Liver (tissue), 9 donors: ENCODE data around the gene TMEM108. TPM values are rescaled to one million over a fixed set of nuclear protein-coding genes. Genes with fewer than 3 reads are reported as not detected.

Experiments used
- DNase-seq: peaks from one replicate; pipeline ENCODE4 v3.0.0-alpha.2; 2017; ENCODE audit warnings: low spot score
- H3K27ac ChIP-seq, 2 donors: one replicate each; pipeline ENCODE4 v1.7.0; 2013; ENCODE audit warnings: inconsistent platforms in 2 of 2, low read length in 2 of 2, control low read depth in 1 of 2, low read depth in 1 of 2, mild to moderate bottlenecking in 1 of 2
- H3K27me3 ChIP-seq, 4 donors: one replicate each; pipeline versions ENCODE4 v1.6.1 to v1.7.0; 2013; ENCODE audit warnings: low read length in 3 of 4, inconsistent platforms in 1 of 4, mild to moderate bottlenecking in 1 of 4, moderate library complexity in 1 of 4; ENCODE audit not compliant: control insufficient read depth in 4 of 4, insufficient read depth in 4 of 4
- H3K36me3 ChIP-seq, 4 donors: one replicate each; pipeline versions ENCODE4 v1.6.1 to v1.7.0; 2013; ENCODE audit warnings: low read length in 3 of 4, mild to moderate bottlenecking in 3 of 4, low read depth in 1 of 4, moderate library complexity in 1 of 4; ENCODE audit not compliant: control insufficient read depth in 4 of 4, insufficient read depth in 3 of 4
- H3K4me1 ChIP-seq, 4 donors: one replicate each; pipeline versions ENCODE4 v1.6.1 to v1.7.0; 2013; ENCODE audit warnings: low read length in 3 of 4, mild to moderate bottlenecking in 3 of 4, moderate library complexity in 1 of 4; ENCODE audit not compliant: control insufficient read depth in 4 of 4, insufficient read depth in 4 of 4
- H3K4me3 ChIP-seq, 3 donors: one replicate each; pipeline versions ENCODE4 v1.6.1 to v1.7.0; 2013; ENCODE audit warnings: low read length in 3 of 3, control low read depth in 1 of 3, low read depth in 1 of 3, mild to moderate bottlenecking in 1 of 3
- H3K9ac ChIP-seq, 2 donors: one replicate each; pipeline ENCODE4 v1.7.0; 2013; ENCODE audit warnings: low read length in 2 of 2, mild to moderate bottlenecking in 2 of 2, moderate library complexity in 2 of 2, control low read depth in 1 of 2, low read depth in 1 of 2
- H3K9me3 ChIP-seq, 4 donors: one replicate each; pipeline versions ENCODE4 v1.6.1 to v1.7.0; 2013; ENCODE audit warnings: low read length in 3 of 4; ENCODE audit not compliant: control insufficient read depth in 4 of 4
- EGR1 ChIP-seq, 2 donors: IDR thresholded peaks; 2 replicates each; pipeline ENCODE4 v1.6.1; 2016 to 2018; ENCODE audit warnings: antibody characterized with exemption in 2 of 2, low read depth in 2 of 2
- FOXA1 ChIP-seq: IDR thresholded peaks from 2 replicates; pipeline ENCODE4 v1.6.1; 2016; ENCODE audit warnings: antibody characterized with exemption
- FOXA2 ChIP-seq: IDR thresholded peaks from 2 replicates; pipeline ENCODE4 v1.6.1; 2016; ENCODE audit warnings: antibody characterized with exemption
- GABPA ChIP-seq, 2 donors: IDR thresholded peaks in 1 of 2; conservative IDR thresholded peaks in 1 of 2; 2 replicates each; pipeline ENCODE4 v1.6.1; 2016; ENCODE audit warnings: antibody characterized with exemption in 2 of 2, mild to moderate bottlenecking in 1 of 2, moderate library complexity in 1 of 2
- HNF4A ChIP-seq, 2 donors: conservative IDR thresholded peaks; 2 replicates each; pipeline ENCODE4 v1.6.1; 2016; ENCODE audit warnings: antibody characterized with exemption in 2 of 2, mild to moderate bottlenecking in 2 of 2
- HNF4G ChIP-seq: IDR thresholded peaks from 2 replicates; pipeline ENCODE4 v1.6.1; 2016; ENCODE audit warnings: antibody characterized with exemption
- JUND ChIP-seq, 2 donors: IDR thresholded peaks; 2 replicates each; pipeline ENCODE4 v1.6.1; 2016; ENCODE audit warnings: antibody characterized with exemption in 2 of 2
- NR2F2 ChIP-seq: IDR thresholded peaks from 2 replicates; pipeline ENCODE4 v1.6.1; 2016; ENCODE audit warnings: antibody characterized with exemption
- RAD21 ChIP-seq, 2 donors: IDR thresholded peaks; 2 replicates each; pipeline ENCODE4 v1.6.1; 2016; ENCODE audit warnings: antibody characterized with exemption in 2 of 2, mild to moderate bottlenecking in 2 of 2
- RXRA ChIP-seq, 2 donors: IDR thresholded peaks; 2 replicates each; pipeline ENCODE4 v1.6.1; 2017 to 2018; ENCODE audit warnings: antibody characterized with exemption in 2 of 2, mild to moderate bottlenecking in 1 of 2
- SP1 ChIP-seq: IDR thresholded peaks from 2 replicates; pipeline ENCODE4 v1.6.1; 2018; ENCODE audit warnings: antibody characterized with exemption, mild to moderate bottlenecking
- TAF1 ChIP-seq: conservative IDR thresholded peaks from 2 replicates; pipeline ENCODE4 v1.6.1; 2016; ENCODE audit warnings: antibody characterized with exemption, mild to moderate bottlenecking
- YY1 ChIP-seq: IDR thresholded peaks from 2 replicates; pipeline ENCODE4 v1.6.1; 2016; ENCODE audit warnings: antibody characterized with exemption, mild to moderate bottlenecking
- WGBS: extraction: QIAGEN DNeasy Blood & Tissue Kit; methylation state at CpG from one replicate; pipeline ENCODE4 v1.1.7; 2013; 5-methylcytosine and 5-hydroxymethylcytosine counted together
- polyA plus RNA-seq, 2 donors: library from polyadenylated mRNA; stranded (reverse) in 1 of 2; unstranded in 1 of 2; fragments of 200-250 nt in 1 of 2; fragments of >200 nt in 1 of 2; fragmentation: Nextera tagmentation in 1 of 2; extraction: Ambion mirVana in 1 of 2; gene quantifications; one replicate each; pipeline versions ENCODE4 v1.2.1 to v1.2.3, GENCODE V29; 2013 to 2015
- total RNA-seq, 2 donors: library from RNA; depleted of rRNA; stranded (reverse); fragments of >200 nt; gene quantifications; one replicate each; pipeline ENCODE4 v1.2.3, GENCODE V29; 2014
- TF ChIP-seq, protein P1 (sequence below): IDR thresholded peaks from 2 replicates; pipeline ENCODE4 v1.6.1; 2016; ENCODE audit warnings: antibody characterized with exemption
- TF ChIP-seq, protein P2 (sequence below): fragments of 150-350 bp; IDR thresholded peaks from 2 replicates; pipeline ENCODE4 v1.5.1; 2017; ENCODE audit warnings: improper control_type of control experiment, low read depth, low read length; ENCODE audit not compliant: missing input control
- TF ChIP-seq, protein P3 (sequence below): IDR thresholded peaks from 2 replicates; pipeline ENCODE4 v1.6.1; 2016; ENCODE audit warnings: antibody characterized with exemption
- TF ChIP-seq, protein P4 (sequence below): IDR thresholded peaks from 2 replicates; pipeline ENCODE4 v1.6.1; 2016; ENCODE audit warnings: antibody characterized with exemption, mild to moderate bottlenecking
- TF ChIP-seq, protein P5 (sequence below): IDR thresholded peaks from 2 replicates; pipeline ENCODE4 v1.6.1; 2016; ENCODE audit warnings: antibody characterized with exemption
- donor health status: healthy.
- donor health status: healthy.
- donor health status: healthy.
- donor health status: healthy.
- donor health status: healthy.

The TMEM108 gene
- total and polyA plus RNA-seq, 4 donors, result 0.05 to 0.10 TPM; not detected in 2

DNA sequence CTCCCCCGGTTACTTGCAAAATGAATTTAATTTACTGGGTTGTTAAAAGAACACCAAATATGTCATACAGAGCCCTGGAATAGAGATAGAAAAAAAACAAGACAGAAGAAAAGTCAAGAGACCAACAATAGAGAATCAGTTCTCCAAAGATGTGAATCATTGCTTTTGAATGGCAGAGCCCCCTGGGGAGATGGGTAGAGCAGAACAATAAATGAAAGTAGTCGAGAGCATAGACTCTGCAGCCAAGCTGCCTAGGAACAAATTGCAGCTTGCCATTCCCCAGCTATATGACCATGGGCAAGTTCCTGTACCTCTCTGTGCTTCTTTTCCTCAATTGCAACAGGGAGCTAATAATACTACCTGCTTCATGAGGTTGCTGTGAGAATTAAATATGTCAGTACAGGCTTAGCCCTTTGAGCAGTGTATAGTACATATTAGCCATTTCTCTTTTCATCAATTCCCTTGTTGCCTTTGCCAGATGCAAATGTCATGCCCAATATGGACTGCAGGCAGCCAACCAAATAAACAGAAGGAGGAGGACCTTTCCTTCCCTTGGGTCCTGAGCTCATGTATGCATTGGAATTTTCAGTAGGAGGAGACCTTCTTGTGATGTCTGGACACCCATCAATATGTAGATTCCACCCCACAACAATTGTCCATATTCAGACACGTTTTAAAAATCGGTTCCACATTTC lies 336.7 kb downstream of the TMEM108 start:
- no peaks in the 10 kb centered on the region for H3K9me3 ChIP-seq
- no peak overlapping the region for H3K9ac ChIP-seq
- TF ChIP-seq JUND (IDR thresholded peaks at IDR 0.05), result no peak
- TF ChIP-seq RXRA (IDR thresholded peaks at IDR 0.05), result no peak
- no peak for TF ChIP-seq YY1
- TF ChIP-seq, protein P1, sequence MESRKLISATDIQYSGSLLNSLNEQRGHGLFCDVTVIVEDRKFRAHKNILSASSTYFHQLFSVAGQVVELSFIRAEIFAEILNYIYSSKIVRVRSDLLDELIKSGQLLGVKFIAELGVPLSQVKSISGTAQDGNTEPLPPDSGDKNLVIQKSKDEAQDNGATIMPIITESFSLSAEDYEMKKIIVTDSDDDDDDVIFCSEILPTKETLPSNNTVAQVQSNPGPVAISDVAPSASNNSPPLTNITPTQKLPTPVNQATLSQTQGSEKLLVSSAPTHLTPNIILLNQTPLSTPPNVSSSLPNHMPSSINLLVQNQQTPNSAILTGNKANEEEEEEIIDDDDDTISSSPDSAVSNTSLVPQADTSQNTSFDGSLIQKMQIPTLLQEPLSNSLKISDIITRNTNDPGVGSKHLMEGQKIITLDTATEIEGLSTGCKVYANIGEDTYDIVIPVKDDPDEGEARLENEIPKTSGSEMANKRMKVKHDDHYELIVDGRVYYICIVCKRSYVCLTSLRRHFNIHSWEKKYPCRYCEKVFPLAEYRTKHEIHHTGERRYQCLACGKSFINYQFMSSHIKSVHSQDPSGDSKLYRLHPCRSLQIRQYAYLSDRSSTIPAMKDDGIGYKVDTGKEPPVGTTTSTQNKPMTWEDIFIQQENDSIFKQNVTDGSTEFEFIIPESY, result no peak
- no peak for TF ChIP-seq HNF4A (conservative IDR thresholded peaks at IDR 0.05)
- TF ChIP-seq, protein P2, sequence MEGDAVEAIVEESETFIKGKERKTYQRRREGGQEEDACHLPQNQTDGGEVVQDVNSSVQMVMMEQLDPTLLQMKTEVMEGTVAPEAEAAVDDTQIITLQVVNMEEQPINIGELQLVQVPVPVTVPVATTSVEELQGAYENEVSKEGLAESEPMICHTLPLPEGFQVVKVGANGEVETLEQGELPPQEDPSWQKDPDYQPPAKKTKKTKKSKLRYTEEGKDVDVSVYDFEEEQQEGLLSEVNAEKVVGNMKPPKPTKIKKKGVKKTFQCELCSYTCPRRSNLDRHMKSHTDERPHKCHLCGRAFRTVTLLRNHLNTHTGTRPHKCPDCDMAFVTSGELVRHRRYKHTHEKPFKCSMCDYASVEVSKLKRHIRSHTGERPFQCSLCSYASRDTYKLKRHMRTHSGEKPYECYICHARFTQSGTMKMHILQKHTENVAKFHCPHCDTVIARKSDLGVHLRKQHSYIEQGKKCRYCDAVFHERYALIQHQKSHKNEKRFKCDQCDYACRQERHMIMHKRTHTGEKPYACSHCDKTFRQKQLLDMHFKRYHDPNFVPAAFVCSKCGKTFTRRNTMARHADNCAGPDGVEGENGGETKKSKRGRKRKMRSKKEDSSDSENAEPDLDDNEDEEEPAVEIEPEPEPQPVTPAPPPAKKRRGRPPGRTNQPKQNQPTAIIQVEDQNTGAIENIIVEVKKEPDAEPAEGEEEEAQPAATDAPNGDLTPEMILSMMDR, result no peak
- TF ChIP-seq GABPA (IDR thresholded peaks at IDR 0.05 in 1 of 2, conservative IDR thresholded peaks at IDR 0.05 in 1 of 2), result no peak
- no peak for TF ChIP-seq SP1
- TF ChIP-seq TAF1, result no peak
- TF ChIP-seq, protein P3, sequence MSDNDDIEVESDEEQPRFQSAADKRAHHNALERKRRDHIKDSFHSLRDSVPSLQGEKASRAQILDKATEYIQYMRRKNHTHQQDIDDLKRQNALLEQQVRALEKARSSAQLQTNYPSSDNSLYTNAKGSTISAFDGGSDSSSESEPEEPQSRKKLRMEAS, result no peak
- no peak for TF ChIP-seq HNF4G
- TF ChIP-seq, protein P4, sequence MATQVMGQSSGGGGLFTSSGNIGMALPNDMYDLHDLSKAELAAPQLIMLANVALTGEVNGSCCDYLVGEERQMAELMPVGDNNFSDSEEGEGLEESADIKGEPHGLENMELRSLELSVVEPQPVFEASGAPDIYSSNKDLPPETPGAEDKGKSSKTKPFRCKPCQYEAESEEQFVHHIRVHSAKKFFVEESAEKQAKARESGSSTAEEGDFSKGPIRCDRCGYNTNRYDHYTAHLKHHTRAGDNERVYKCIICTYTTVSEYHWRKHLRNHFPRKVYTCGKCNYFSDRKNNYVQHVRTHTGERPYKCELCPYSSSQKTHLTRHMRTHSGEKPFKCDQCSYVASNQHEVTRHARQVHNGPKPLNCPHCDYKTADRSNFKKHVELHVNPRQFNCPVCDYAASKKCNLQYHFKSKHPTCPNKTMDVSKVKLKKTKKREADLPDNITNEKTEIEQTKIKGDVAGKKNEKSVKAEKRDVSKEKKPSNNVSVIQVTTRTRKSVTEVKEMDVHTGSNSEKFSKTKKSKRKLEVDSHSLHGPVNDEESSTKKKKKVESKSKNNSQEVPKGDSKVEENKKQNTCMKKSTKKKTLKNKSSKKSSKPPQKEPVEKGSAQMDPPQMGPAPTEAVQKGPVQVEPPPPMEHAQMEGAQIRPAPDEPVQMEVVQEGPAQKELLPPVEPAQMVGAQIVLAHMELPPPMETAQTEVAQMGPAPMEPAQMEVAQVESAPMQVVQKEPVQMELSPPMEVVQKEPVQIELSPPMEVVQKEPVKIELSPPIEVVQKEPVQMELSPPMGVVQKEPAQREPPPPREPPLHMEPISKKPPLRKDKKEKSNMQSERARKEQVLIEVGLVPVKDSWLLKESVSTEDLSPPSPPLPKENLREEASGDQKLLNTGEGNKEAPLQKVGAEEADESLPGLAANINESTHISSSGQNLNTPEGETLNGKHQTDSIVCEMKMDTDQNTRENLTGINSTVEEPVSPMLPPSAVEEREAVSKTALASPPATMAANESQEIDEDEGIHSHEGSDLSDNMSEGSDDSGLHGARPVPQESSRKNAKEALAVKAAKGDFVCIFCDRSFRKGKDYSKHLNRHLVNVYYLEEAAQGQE, result no peak
- TF ChIP-seq NR2F2, result no peak
- TF ChIP-seq, protein P5, sequence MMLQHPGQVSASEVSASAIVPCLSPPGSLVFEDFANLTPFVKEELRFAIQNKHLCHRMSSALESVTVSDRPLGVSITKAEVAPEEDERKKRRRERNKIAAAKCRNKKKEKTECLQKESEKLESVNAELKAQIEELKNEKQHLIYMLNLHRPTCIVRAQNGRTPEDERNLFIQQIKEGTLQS, result no peak
- no peak for TF ChIP-seq FOXA2
- no peak for TF ChIP-seq RAD21 (IDR thresholded peaks at IDR 0.05)
- TF ChIP-seq EGR1 (IDR thresholded peaks at IDR 0.05; ENCODE audit: low read depth in 2 of 2), result no peak
- TF ChIP-seq FOXA1, result no peak
- H3K36me3 ChIP-seq, result no peaks in the 10 kb centered on the region
- H3K27ac ChIP-seq, result no peak overlapping the region
- 77% methylated on average over 4 of the region's 4 CpGs for WGBS
- peaks cover 0 to 4% (median 2%) of the 10 kb centered on the region in 4 donors for H3K4me1 ChIP-seq
- DNase-seq, result no peak
- no peak overlapping the region for H3K4me3 ChIP-seq
- no peaks in the 10 kb centered on the region for H3K27me3 ChIP-seq
